CD14-positive monocyte (primary cell): ENCODE data around the gene TOPBP1. TPM values are rescaled to one million over a fixed set of nuclear protein-coding genes. Genes with fewer than 3 reads are reported as not detected.

Experiments used
- DNase-seq, 3 donors: peaks; one replicate each; pipeline ENCODE4 v3.0.0-alpha.2; 2011 to 2022
- H2AFZ ChIP-seq: 2 replicates; pipeline ENCODE4 v1.6.0; 2012; ENCODE audit warnings: mild to moderate bottlenecking, low read depth, low read length, inconsistent platforms; ENCODE audit not compliant: insufficient read depth, poor library complexity, severe bottlenecking
- H3K27ac ChIP-seq, 2 donors: 1 replicate in 1 of 2; 2 replicates in 1 of 2; pipeline ENCODE4 v1.5.1; 2012 to 2013; ENCODE audit warnings: low read length in 2 of 2, control low read depth in 1 of 2, inconsistent platforms in 1 of 2, low read depth in 1 of 2, mild to moderate bottlenecking in 1 of 2
- H3K27me3 ChIP-seq, 2 donors: one replicate each; pipeline versions ENCODE4 v1.6.0 to v1.6.1; 2011 to 2013; ENCODE audit warnings: low read length in 2 of 2; ENCODE audit not compliant: control insufficient read depth in 2 of 2, insufficient read depth in 2 of 2
- H3K36me3 ChIP-seq, 2 donors: replicated peaks in 1 of 2; 1 replicate in 1 of 2; 2 replicates in 1 of 2; pipeline versions ENCODE4 v1.5.1 to v1.6.1; 2012 to 2013; ENCODE audit warnings: low read length in 2 of 2, control low read depth in 1 of 2, inconsistent platforms in 1 of 2, mild to moderate bottlenecking in 1 of 2; ENCODE audit not compliant: insufficient read depth in 2 of 2, control insufficient read depth in 1 of 2
- H3K4me1 ChIP-seq, 2 donors: 1 replicate in 1 of 2; 2 replicates in 1 of 2; pipeline versions ENCODE4 v1.5.1 to v1.6.1; 2012 to 2013; ENCODE audit warnings: low read length in 2 of 2, control low read depth in 1 of 2, inconsistent platforms in 1 of 2, mild to moderate bottlenecking in 1 of 2, moderate library complexity in 1 of 2; ENCODE audit not compliant: insufficient read depth in 2 of 2, control insufficient read depth in 1 of 2
- H3K4me2 ChIP-seq: replicated peaks from 2 replicates; pipeline ENCODE3; 2012; ENCODE audit warnings: low read length, moderate library complexity, mild to moderate bottlenecking; ENCODE audit not compliant: poor library complexity, severe bottlenecking; ENCODE audit errors: extremely low read depth
- H3K4me3 ChIP-seq, 3 experiments: fragments of 200-600 bp in 1 of 3; sonication (generic) in 1 of 3; replicated peaks in 1 of 3; 1 replicate in 2 of 3; 2 replicates in 1 of 3; pipeline ENCODE4 v1.5.1; 2011 to 2013; ENCODE audit warnings: low read length in 3 of 3, mild to moderate bottlenecking in 3 of 3, control low read depth in 2 of 3, low read depth in 2 of 3, inconsistent platforms in 1 of 3, moderate library complexity in 1 of 3
- H3K79me2 ChIP-seq: 2 replicates; pipeline ENCODE4 v1.6.0; 2012; ENCODE audit warnings: mild to moderate bottlenecking, control low read depth, inconsistent platforms, low read length, moderate library complexity; ENCODE audit not compliant: insufficient read depth
- H3K9ac ChIP-seq: 2 replicates; pipeline ENCODE4 v1.6.0; 2017; ENCODE audit warnings: low read length, mild to moderate bottlenecking; ENCODE audit not compliant: insufficient read depth, poor library complexity, severe bottlenecking
- H3K9me3 ChIP-seq, 2 donors: replicated peaks in 1 of 2; 1 replicate in 1 of 2; 2 replicates in 1 of 2; pipeline versions ENCODE4 v1.5.1 to v1.6.1; 2012 to 2013; ENCODE audit warnings: low read length in 2 of 2, control low read depth in 1 of 2; ENCODE audit not compliant: control insufficient read depth in 1 of 2, insufficient read depth in 1 of 2
- H4K20me1 ChIP-seq: 2 replicates; pipeline ENCODE4 v1.6.0; 2012; ENCODE audit warnings: mild to moderate bottlenecking, low read length, control low read depth, moderate library complexity; ENCODE audit not compliant: insufficient read depth
- H3K27ac Mint-ChIP-seq, 7 donors: one replicate each; pipeline ENCODE4 v1.8.0; 2020; ENCODE audit warnings: mild to moderate bottlenecking in 7 of 7, mixed read lengths in 7 of 7, moderate library complexity in 6 of 7, inconsistent platforms in 2 of 7
- H3K27me3 Mint-ChIP-seq, 3 donors: one replicate each; pipeline ENCODE4 v1.8.0; 2021 to 2022; ENCODE audit warnings: low read depth in 3 of 3, mild to moderate bottlenecking in 3 of 3, mixed read lengths in 3 of 3, moderate library complexity in 3 of 3, inconsistent platforms in 1 of 3
- H3K36me3 Mint-ChIP-seq, 2 donors: one replicate each; pipeline ENCODE4 v1.8.0; 2020; ENCODE audit warnings: mixed read lengths in 2 of 2, inconsistent platforms in 1 of 2, mild to moderate bottlenecking in 1 of 2
- H3K4me1 Mint-ChIP-seq: one replicate; pipeline ENCODE4 v1.8.0; 2020; ENCODE audit warnings: mild to moderate bottlenecking, mixed read lengths
- H3K4me3 Mint-ChIP-seq, 2 donors: one replicate each; pipeline ENCODE4 v1.8.0; 2020; ENCODE audit warnings: mild to moderate bottlenecking in 2 of 2, mixed read lengths in 2 of 2, moderate library complexity in 1 of 2
- H3K9me3 Mint-ChIP-seq, 7 donors: one replicate each; pipeline ENCODE4 v1.8.0; 2020 to 2022; ENCODE audit warnings: mixed read lengths in 7 of 7, mild to moderate bottlenecking in 6 of 7, moderate library complexity in 6 of 7, inconsistent platforms in 2 of 7
- WGBS: methylation state at CpG from one replicate; pipeline ENCODE4 v1.1.5; 2013; ENCODE audit warnings: missing lambda C conversion rate; ENCODE audit not compliant: insufficient coverage; 5-methylcytosine and 5-hydroxymethylcytosine counted together
- intact Hi-C, 2 donors: fragments of 100-400 bp; cut with micrococcal nuclease; formaldehyde crosslinking; loops; one replicate each; pipeline versions ENCODE4 v1.15.0 to v1.15.1; 2023
- polyA plus RNA-seq, 3 donors: library from polyadenylated mRNA; depleted of rRNA in 1 of 3; unstranded in 2 of 3; stranded (reverse) in 1 of 3; fragments of 300-500 nt in 2 of 3; fragments of >200 nt in 1 of 3; fragmentation: Illumina TruSeq in 2 of 3; gene quantifications; 1 replicate in 2 of 3; 2 replicates in 1 of 3; pipeline ENCODE4 v1.2.3, GENCODE V29; 2012 to 2021
- TF ChIP-seq, protein P1 (sequence below): fragments of 200-600 bp; IDR thresholded peaks from one replicate; pipeline ENCODE4 v1.8.0; 2022; ENCODE audit warnings: antibody characterized with exemption, mild to moderate bottlenecking

Gene TOPBP1
- polyA plus RNA-seq, 3 donors: 4.9 to 24.3 (median 7.0) TPM

GRCh38 chr3:133709139-133709750, 47.5 kb upstream of the TOPBP1 start:
- Histone ChIP-seq H3K36me3 (no peaks in the 10 kb centered on the region), H3K27me3 (no peaks in the 10 kb centered on the region), H2AFZ (no peak overlapping the region), H4K20me1 (no peaks in the 10 kb centered on the region), H3K4me2 (no peak overlapping the region), H3K9ac (no peak overlapping the region), H3K9me3 (no peaks in the 10 kb centered on the region), H3K79me2 (no peaks in the 10 kb centered on the region), H3K27ac (no peak overlapping the region), H3K4me3 (no peak overlapping the region), H3K4me1 (no peaks in the 10 kb centered on the region)
- WGBS: 86% methylated on average over 1 of the region's 3 CpGs
- TF ChIP-seq, protein P1, sequence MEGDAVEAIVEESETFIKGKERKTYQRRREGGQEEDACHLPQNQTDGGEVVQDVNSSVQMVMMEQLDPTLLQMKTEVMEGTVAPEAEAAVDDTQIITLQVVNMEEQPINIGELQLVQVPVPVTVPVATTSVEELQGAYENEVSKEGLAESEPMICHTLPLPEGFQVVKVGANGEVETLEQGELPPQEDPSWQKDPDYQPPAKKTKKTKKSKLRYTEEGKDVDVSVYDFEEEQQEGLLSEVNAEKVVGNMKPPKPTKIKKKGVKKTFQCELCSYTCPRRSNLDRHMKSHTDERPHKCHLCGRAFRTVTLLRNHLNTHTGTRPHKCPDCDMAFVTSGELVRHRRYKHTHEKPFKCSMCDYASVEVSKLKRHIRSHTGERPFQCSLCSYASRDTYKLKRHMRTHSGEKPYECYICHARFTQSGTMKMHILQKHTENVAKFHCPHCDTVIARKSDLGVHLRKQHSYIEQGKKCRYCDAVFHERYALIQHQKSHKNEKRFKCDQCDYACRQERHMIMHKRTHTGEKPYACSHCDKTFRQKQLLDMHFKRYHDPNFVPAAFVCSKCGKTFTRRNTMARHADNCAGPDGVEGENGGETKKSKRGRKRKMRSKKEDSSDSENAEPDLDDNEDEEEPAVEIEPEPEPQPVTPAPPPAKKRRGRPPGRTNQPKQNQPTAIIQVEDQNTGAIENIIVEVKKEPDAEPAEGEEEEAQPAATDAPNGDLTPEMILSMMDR: no peak
- Mint-ChIP-seq H3K4me3 (no peak overlapping the region), H3K36me3 (no peaks in the 10 kb centered on the region), H3K9me3 (peaks cover 0 to 1% (median 0%) of the 10 kb centered on the region in 7 donors), H3K27ac (no peak overlapping the region), H3K4me1 (no peaks in the 10 kb centered on the region), H3K27me3 (peaks cover 1 to 15% (median 7%) of the 10 kb centered on the region in 3 donors)
- no peak for DNase-seq
- intact Hi-C loops: no loop called here

DNA sequence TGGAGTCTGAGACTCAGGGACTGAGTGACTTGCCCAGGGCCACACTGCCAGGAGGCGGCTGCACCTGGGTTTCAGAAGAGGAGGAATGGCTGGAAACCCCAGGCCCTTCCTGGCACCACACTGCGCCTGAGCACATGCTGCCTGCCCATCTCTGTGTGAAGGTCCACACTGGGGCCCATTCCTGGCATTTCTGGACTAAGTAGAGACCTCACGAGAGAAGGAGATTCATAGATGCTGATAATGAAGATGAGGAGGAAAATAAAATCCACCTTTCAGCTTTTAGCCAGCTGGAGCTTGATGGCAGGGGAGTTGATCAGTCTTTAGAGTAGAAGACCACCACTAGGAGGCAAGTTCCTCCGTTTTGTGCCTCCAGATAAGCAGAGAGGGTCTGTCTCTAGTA, 44.3 kb upstream of the TOPBP1 start:
- H3K4me3 ChIP-seq: no peak overlapping the region
- H3K4me1 Mint-ChIP-seq: no peaks in the 10 kb centered on the region
- intact Hi-C loops: no loop called here
- DNase-seq: no peak
- peaks cover 0 to 13% (median 7%) of the 10 kb centered on the region in 3 donors for H3K27me3 Mint-ChIP-seq
- 80% methylated on average over 3 of the region's 4 CpGs for WGBS
- H3K27ac Mint-ChIP-seq: no peak overlapping the region
- TF ChIP-seq, protein P1: no peak
- H3K9ac ChIP-seq: no peak overlapping the region
- H3K36me3 Mint-ChIP-seq: no peaks in the 10 kb centered on the region
- H3K27me3 ChIP-seq: no peaks in the 10 kb centered on the region
- no peaks in the 10 kb centered on the region for H3K36me3 ChIP-seq
- H2AFZ ChIP-seq: no peak overlapping the region
- H3K9me3 ChIP-seq: no peaks in the 10 kb centered on the region
- H3K27ac ChIP-seq: no peak overlapping the region
- H3K4me3 Mint-ChIP-seq: no peak overlapping the region
- H3K79me2 ChIP-seq: no peaks in the 10 kb centered on the region
- H3K4me1 ChIP-seq: no peaks in the 10 kb centered on the region
- no peaks in the 10 kb centered on the region for H4K20me1 ChIP-seq
- no peak overlapping the region for H3K4me2 ChIP-seq
- peaks cover 0 to 1% (median 0%) of the 10 kb centered on the region in 7 donors for H3K9me3 Mint-ChIP-seq
